ENCODE data around the gene RNF168. TPM values are rescaled to one million over a fixed set of nuclear protein-coding genes. Genes with fewer than 3 reads are reported as not detected.

The RNF168 gene, protein sequence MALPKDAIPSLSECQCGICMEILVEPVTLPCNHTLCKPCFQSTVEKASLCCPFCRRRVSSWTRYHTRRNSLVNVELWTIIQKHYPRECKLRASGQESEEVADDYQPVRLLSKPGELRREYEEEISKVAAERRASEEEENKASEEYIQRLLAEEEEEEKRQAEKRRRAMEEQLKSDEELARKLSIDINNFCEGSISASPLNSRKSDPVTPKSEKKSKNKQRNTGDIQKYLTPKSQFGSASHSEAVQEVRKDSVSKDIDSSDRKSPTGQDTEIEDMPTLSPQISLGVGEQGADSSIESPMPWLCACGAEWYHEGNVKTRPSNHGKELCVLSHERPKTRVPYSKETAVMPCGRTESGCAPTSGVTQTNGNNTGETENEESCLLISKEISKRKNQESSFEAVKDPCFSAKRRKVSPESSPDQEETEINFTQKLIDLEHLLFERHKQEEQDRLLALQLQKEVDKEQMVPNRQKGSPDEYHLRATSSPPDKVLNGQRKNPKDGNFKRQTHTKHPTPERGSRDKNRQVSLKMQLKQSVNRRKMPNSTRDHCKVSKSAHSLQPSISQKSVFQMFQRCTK
- 3.4 to 4.9 TPM (median 4.0 TPM) in 5 replicates for total RNA-seq (2022; extraction: Qiagen RNA extraction)

DNA sequence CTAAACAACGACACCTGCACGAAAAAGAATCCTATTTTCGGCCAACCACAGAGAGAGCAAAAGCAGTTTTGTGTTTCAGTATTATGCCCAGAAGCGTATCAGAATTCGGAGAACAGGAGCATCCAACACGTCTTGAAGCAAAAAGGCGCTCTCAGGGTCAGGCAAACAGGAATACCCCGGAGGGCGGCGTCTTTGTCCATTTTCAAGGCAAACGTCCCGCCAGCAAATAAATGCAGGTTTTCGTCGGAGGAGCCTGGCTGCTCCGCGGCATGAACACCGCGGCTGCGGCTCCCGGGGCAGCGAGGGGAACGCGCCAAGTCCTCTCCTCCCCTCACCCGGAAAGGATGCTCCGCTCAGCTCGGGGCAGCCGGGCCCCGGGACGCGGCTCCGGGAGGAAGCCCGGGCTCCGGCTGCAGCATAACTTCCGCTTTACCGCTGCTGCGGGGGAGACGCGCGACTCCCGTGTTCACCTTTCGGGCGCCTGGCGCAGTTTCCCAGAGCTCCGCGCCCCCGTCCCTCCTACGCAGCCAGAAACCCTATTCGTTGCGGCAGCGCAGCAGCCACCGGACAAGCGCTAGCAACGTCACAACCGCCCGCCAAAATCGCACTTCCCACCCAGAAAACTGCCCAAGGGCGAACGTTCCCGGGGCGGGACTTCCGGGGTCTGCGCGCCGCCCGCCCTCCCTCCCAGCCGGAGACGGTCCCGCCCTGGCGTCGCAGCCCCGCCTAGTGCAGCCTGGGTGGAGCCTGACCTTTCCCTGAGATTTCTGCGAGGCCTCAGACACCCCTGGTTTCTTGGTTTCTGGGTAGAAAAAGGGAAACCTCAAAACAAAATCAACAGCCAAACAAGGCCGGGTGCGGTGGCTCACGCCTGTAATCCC lies at the start of gene RNF168:
Gene RNF168 (minus strand): TSS at position 573 of the 881 bp plus-strand sequence. CDS start 595 bp downstream, outside the sequence.

DNA sequence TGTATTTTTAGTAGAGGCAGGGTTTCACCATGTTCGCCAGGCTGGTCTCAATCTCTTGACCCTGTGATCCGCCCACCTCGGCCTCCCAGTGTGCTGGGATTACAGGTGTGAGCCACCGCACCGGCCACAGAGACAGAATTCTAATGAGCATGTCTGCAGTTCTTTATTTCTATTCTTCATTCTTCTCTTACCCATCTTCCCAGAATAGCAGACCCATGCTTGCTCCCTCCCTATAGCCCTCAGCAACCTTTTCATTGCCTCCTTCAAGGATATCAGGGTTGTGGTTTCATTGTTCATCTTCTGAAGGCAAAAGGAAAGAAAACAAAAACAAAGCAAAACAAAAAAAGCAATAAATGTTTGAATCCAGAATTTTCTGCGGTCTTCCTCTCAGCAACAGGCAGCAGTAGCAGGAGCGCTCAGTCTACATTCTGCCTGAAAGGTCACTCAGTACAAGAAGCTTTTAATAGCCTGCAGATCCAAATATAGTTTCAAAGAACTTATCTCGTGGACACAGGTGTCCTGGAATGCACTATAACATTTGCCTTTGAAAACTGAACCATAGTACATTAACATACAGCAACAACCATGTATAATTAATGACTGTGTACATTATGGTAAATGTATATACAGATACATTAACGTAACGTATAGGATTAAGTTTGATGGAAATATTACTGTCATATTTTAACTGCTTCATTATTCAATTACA lies 11.5 kb upstream of the RNF168 start, which contains the start of gene SMCO1:
Gene SMCO1 (minus strand): TSS at position 434 of the 709 bp plus-strand sequence. CDS start 137 bp downstream, at position 297.

DNA sequence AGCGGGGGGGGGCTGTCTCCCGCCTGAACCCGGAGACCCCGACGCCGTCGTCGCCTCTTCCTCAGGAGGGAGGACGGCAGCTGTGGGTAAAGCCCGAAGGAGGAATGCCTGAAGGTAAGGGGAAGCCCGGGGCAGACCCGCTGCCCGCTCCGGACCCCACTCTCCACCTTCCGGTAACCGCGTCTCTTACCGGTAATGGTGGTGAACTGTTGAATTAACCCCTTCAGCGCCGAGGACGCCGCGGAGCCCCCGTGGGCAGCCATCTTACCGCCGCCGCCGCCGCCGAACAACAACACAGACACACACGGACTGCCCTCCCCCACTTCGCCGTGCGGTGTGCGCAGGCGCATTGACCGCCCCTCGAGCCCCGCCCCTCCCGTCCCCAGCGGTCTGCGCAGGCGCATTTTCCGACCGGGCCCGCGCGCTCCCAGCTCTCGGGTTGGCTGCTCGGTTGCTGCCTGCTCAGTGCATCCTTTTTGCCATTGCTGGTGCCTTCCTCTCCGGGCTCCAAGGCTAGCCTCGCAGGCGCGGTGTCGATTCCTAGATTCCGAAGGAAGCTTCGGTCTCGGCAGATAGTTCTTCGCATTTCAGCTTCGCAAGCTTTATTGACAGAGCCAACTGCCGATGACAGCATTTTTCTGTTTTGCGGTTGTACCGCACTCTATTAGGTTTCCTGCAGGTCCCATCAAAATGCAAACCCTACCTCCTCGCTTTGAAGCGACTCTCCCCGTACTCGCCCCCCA lies 71.3 kb downstream of the RNF168 start, which contains the start of gene UBXN7:
Gene UBXN7 (minus strand): TSS at position 291 of the 743 bp plus-strand sequence. CDS start 28 bp downstream, at position 263.

Other genes with a start within 250 kb of the RNF168 start
- 29.3 to 35.0 TPM (median 33.1 TPM) in 5 replicates for gene PCYT1A, start 216.0 kb downstream of the RNF168 start, total RNA-seq (2022; extraction: Qiagen RNA extraction)
- 21.1 to 27.5 TPM (median 23.6 TPM) in 5 replicates for gene DYNLT2B, start 185.5 kb downstream of the RNF168 start, total RNA-seq (2022; extraction: Qiagen RNA extraction)
- 7.1 to 11.6 TPM (median 9.0 TPM) in 5 replicates for gene TM4SF19, start 165.4 kb downstream of the RNF168 start, total RNA-seq (2022; extraction: Qiagen RNA extraction)
- gene UBXN7, start 71.3 kb downstream of the RNF168 start, total RNA-seq (2022; extraction: Qiagen RNA extraction), result 5.5 to 9.5 TPM (median 8.9 TPM) in 5 replicates
- not detected in 5 replicates for gene SMCO1, start 11.6 kb upstream of the RNF168 start, total RNA-seq (2022; extraction: Qiagen RNA extraction)
- gene WDR53, start 64.8 kb upstream of the RNF168 start, total RNA-seq (2022; extraction: Qiagen RNA extraction), result 7.4 to 11.3 TPM (median 9.8 TPM) in 5 replicates
- 6.3 to 7.2 TPM (median 6.5 TPM) in 5 replicates for gene FBXO45, start 64.9 kb upstream of the RNF168 start, total RNA-seq (2022; extraction: Qiagen RNA extraction)
- not detected in 5 replicates for gene NRROS, start 135.9 kb upstream of the RNF168 start, total RNA-seq (2022; extraction: Qiagen RNA extraction)
- gene CEP19, start 208.5 kb upstream of the RNF168 start, total RNA-seq (2022; extraction: Qiagen RNA extraction), result 2.1 to 2.7 TPM (median 2.6 TPM) in 5 replicates
- gene PIGX, start 208.6 kb upstream of the RNF168 start, total RNA-seq (2022; extraction: Qiagen RNA extraction), result 26.7 to 33.4 TPM (median 31.7 TPM) in 5 replicates
- 32.1 to 44.0 TPM (median 38.9 TPM) in 5 replicates for gene PAK2, start 236.1 kb upstream of the RNF168 start, total RNA-seq (2022; extraction: Qiagen RNA extraction)